ENCODE measurements around the gene GOLGA6L10.
"Not testable (repeated sequence)": the region's sequence is repeated elsewhere in the genome, so short reads cannot be mapped to it uniquely, and the experiment has no call there.

DNA sequence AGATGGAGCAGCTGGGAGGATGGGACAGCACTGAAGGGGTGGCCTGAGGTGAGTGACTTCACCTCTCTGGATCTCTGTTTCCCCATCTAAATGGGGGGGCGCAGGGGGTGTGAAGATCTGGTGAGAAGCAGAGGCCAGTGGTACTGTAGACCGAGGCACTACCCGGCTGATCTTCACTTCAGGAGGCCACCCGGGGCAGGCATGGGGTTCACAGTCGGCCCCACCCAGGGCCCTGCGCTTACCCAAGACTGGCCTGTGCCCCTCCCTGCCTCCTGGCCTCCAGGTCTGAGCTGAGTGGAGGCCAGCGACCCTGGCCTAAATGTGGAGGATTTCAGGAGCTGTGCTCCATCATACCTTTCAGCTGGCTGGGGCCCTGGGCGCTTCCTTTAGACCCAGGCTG lies 31.0 kb downstream of the GOLGA6L10 start:
- TF ChIP-seq CTCF (IDR thresholded peaks at IDR 0.05; ENCODE audit: low read length); EZH2phosphoT487 (IDR thresholded peaks at IDR 0.05; ENCODE audit: low read length); EZH2 (optimal IDR thresholded peaks at IDR 0.05; ENCODE audit: low read depth, low read length): not testable (repeated sequence)

Measured in MM.1S (cell line).